Adrenal gland (tissue), 5 donors: ENCODE measurements around the gene SEC14L3.

Experiments used
- CTCF ChIP-seq, 6 experiments: fragments of 450-650 bp in 4 of 6; fragments of 200-600 bp in 2 of 6; sonication (generic) in 1 of 6; IDR thresholded peaks; 1 replicate in 5 of 6; 2 replicates in 1 of 6; pipeline versions ENCODE4 v1.5.1 to v1.8.0; 2016 to 2021; ENCODE audit warnings: antibody characterized with exemption in 6 of 6, mild to moderate bottlenecking in 2 of 6, moderate library complexity in 1 of 6
- POLR2A ChIP-seq, 2 donors: fragments of 450-650 bp; IDR thresholded peaks; one replicate each; pipeline ENCODE4 v1.6.1; 2017; ENCODE audit warnings: antibody characterized with exemption in 2 of 2, mild to moderate bottlenecking in 2 of 2, moderate library complexity in 1 of 2
- donor health status: DM: no; HTN: no; CAD: no.

- TF ChIP-seq CTCF (IDR thresholded peaks at IDR 0.05) (no peak), POLR2A (IDR thresholded peaks at IDR 0.05) (no peak)
These were observed 16.3 kb upstream of the SEC14L3 start for GRCh38 chr22:30488121-30488520.
